Osteoblast (primary cell): ENCODE results near the gene DDX24. TPM values are rescaled to one million over a fixed set of nuclear protein-coding genes. Genes with fewer than 3 reads are reported as not detected.

Experiments used
- DNase-seq: peaks from one replicate; pipeline ENCODE4 v3.0.0; 2011; ENCODE audit warnings: low spot score, mixed read lengths; ENCODE audit not compliant: insufficient read length; ENCODE audit errors: missing footprints
- H2AFZ ChIP-seq: 2 replicates; pipeline ENCODE4 v1.6.0; 2011; ENCODE audit warnings: mild to moderate bottlenecking, low read length
- H3K27ac ChIP-seq: 2 replicates; pipeline ENCODE4 v1.5.1; 2011; ENCODE audit warnings: mild to moderate bottlenecking, low read depth, low read length, moderate library complexity
- H3K27me3 ChIP-seq: 2 replicates; pipeline ENCODE4 v1.6.0; 2012; ENCODE audit warnings: mild to moderate bottlenecking, control low read depth, inconsistent platforms, low read length, moderate library complexity; ENCODE audit not compliant: insufficient read depth
- H3K36me3 ChIP-seq: 2 replicates; pipeline ENCODE4 v1.5.1; 2011; ENCODE audit warnings: mild to moderate bottlenecking, low read length, control low read depth, moderate library complexity; ENCODE audit not compliant: insufficient read depth
- H3K4me1 ChIP-seq: 2 replicates; pipeline ENCODE4 v1.5.1; 2011; ENCODE audit warnings: mild to moderate bottlenecking, low read length, control low read depth, moderate library complexity; ENCODE audit not compliant: insufficient read depth
- H3K4me2 ChIP-seq: 2 replicates; pipeline ENCODE4 v1.6.0; 2011; ENCODE audit warnings: mild to moderate bottlenecking, low read length; ENCODE audit not compliant: insufficient read depth
- H3K4me3 ChIP-seq: fragments of 200-600 bp; sonication (generic); 3 replicates; pipeline ENCODE4 v1.5.1; 2012; ENCODE audit warnings: mild to moderate bottlenecking, low read length, inconsistent platforms; ENCODE audit not compliant: insufficient read depth
- H3K79me2 ChIP-seq: 2 replicates; pipeline ENCODE4 v1.6.0; 2012; ENCODE audit warnings: mild to moderate bottlenecking, low read length, control low read depth, inconsistent platforms; ENCODE audit not compliant: insufficient read depth
- H3K9me3 ChIP-seq: 2 replicates; pipeline ENCODE4 v1.5.1; 2011; ENCODE audit warnings: low read depth, low read length, control low read depth
- H4K20me1 ChIP-seq: 2 replicates; pipeline ENCODE4 v1.6.0; 2012; ENCODE audit warnings: mild to moderate bottlenecking, low read length, control low read depth; ENCODE audit not compliant: insufficient read depth
- total RNA-seq: library from RNA; depleted of rRNA; stranded (reverse); fragments of >200 nt; gene quantifications from 2 replicates; pipeline ENCODE4 v1.2.3, GENCODE V29; 2012
- TF ChIP-seq, protein P1 (sequence below): IDR thresholded peaks from 2 replicates; pipeline ENCODE4 v1.5.1; 2011; ENCODE audit warnings: mild to moderate bottlenecking, low read depth, low read length, moderate library complexity; ENCODE audit errors: extremely low read depth

Gene DDX24
- total RNA-seq, 1 donor = 134 TPM

DNA sequence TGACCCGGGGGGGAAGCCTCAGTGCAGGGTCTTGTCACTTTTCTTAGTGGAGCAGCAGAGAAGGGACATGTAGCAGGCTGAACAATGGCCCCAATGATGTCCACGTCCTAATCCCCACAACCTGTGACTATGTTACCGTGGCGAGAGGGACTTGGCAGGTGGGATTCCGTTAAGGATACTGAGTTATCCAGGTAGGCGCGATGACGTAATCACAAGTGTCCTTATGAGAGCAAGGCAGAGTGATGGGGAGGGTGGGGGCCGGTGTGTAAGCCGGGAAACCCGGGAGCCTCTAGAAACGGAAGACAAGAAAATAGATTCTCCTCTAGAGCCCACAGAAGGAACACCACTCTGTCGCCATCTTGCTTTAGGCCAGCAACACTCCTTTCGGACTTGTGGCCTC, 50.4 kb downstream of the DDX24 start:
- TF ChIP-seq, protein P1, sequence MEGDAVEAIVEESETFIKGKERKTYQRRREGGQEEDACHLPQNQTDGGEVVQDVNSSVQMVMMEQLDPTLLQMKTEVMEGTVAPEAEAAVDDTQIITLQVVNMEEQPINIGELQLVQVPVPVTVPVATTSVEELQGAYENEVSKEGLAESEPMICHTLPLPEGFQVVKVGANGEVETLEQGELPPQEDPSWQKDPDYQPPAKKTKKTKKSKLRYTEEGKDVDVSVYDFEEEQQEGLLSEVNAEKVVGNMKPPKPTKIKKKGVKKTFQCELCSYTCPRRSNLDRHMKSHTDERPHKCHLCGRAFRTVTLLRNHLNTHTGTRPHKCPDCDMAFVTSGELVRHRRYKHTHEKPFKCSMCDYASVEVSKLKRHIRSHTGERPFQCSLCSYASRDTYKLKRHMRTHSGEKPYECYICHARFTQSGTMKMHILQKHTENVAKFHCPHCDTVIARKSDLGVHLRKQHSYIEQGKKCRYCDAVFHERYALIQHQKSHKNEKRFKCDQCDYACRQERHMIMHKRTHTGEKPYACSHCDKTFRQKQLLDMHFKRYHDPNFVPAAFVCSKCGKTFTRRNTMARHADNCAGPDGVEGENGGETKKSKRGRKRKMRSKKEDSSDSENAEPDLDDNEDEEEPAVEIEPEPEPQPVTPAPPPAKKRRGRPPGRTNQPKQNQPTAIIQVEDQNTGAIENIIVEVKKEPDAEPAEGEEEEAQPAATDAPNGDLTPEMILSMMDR = no peak
- Histone ChIP-seq H3K4me3 (no peak overlapping the region), H3K79me2 (no peaks in the 10 kb centered on the region), H3K36me3 (no peaks in the 10 kb centered on the region), H3K4me2 (no peak overlapping the region), H3K27me3 (no peaks in the 10 kb centered on the region), H2AFZ (no peak overlapping the region), H3K4me1 (no peaks in the 10 kb centered on the region), H4K20me1 (peaks cover 3% of the 10 kb centered on the region), H3K27ac (no peak overlapping the region), H3K9me3 (no peaks in the 10 kb centered on the region)
- DNase-seq = no peak

DNA sequence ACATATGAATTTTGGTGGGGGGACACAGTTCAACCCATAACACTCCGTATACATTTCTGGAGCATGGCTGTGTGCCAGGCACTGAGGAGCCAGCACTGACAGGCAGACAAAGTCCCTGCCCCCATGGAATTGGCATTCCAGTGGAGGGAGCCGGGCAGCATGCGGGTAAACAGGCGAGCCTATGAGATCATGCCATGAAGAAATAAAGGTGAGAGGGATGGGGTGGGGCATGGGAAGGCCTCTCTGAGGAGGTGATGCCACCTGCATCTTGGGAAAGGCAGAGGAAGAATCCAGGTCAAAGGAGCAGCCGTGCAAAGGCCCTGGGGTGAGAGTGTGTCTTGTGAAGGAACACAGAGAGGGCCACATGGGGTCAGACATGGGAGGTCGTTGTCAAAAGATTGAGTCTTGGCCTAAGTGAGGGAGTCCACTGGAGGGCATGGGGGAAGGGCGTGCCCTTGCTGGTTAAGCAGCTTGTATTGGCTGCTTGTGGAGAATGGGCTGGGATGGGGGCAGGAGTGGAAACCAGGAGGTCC, 51.3 kb downstream of the DDX24 start:
- H3K36me3 ChIP-seq = no peaks in the 10 kb centered on the region
- no peaks in the 10 kb centered on the region for H3K4me1 ChIP-seq
- H3K79me2 ChIP-seq = no peaks in the 10 kb centered on the region
- H3K4me2 ChIP-seq = no peak overlapping the region
- H3K4me3 ChIP-seq = no peak overlapping the region
- H4K20me1 ChIP-seq = peaks cover 3% of the 10 kb centered on the region
- H3K9me3 ChIP-seq = no peaks in the 10 kb centered on the region
- H3K27me3 ChIP-seq = no peaks in the 10 kb centered on the region
- no peak overlapping the region for H2AFZ ChIP-seq
- TF ChIP-seq, protein P1 = no peak
- no peak overlapping the region for H3K27ac ChIP-seq
- DNase-seq = no peak

DNA sequence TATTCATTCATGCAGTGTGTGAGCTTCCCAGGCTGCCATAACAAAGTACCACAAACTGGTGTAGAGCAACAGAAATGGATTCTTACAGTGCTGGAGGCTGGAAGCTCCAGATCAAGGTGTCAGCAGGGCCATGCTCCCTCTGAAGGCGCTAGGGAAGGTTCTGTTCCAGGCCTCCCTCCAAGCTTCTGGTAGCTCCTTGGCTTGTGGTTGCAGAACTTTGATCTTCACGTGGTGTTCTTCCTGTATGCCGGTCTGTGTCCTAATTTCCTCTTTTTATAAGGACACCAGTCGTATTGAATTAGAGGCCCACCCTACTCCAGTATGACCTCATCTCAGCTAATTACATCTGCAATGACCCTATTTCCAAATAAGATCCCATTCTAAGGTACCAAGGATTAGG, 51.7 kb downstream of the DDX24 start:
- H3K27ac ChIP-seq = no peak overlapping the region
- H3K4me3 ChIP-seq = no peak overlapping the region
- peaks cover 3% of the 10 kb centered on the region for H4K20me1 ChIP-seq
- no peaks in the 10 kb centered on the region for H3K4me1 ChIP-seq
- no peaks in the 10 kb centered on the region for H3K27me3 ChIP-seq
- no peak overlapping the region for H3K4me2 ChIP-seq
- H3K79me2 ChIP-seq = no peaks in the 10 kb centered on the region
- H3K36me3 ChIP-seq = no peaks in the 10 kb centered on the region
- H2AFZ ChIP-seq = no peak overlapping the region
- H3K9me3 ChIP-seq = no peaks in the 10 kb centered on the region
- TF ChIP-seq, protein P1 = no peak
- DNase-seq = no peak

DNA sequence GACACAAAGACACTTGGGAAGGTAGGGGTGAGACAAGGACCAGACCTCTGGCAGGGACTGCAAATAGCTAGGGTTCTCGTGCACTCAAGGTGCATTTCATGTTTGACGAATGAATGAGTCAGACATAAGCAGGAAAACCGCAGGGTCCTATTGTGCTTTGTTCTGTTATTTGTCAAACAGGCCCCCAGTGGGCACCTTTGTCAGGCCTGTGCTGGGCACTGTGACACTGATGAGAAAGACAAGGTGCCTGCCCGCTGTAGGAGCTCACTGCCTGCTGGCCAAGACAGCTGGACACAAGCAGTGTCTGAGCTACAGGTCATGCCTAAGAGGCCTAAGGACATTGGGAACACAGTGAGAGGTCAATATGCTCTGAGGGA, 52.6 kb downstream of the DDX24 start:
- no peaks in the 10 kb centered on the region for H3K9me3 ChIP-seq
- peaks cover 3% of the 10 kb centered on the region for H4K20me1 ChIP-seq
- H3K4me3 ChIP-seq = no peak overlapping the region
- H3K27ac ChIP-seq = no peak overlapping the region
- H3K79me2 ChIP-seq = no peaks in the 10 kb centered on the region
- H3K4me1 ChIP-seq = no peaks in the 10 kb centered on the region
- DNase-seq = no peak
- no peaks in the 10 kb centered on the region for H3K27me3 ChIP-seq
- TF ChIP-seq, protein P1 = no peak
- H2AFZ ChIP-seq = no peak overlapping the region
- no peaks in the 10 kb centered on the region for H3K36me3 ChIP-seq
- no peak overlapping the region for H3K4me2 ChIP-seq
